Loucy (cell line): Measurements from ENCODE around the gene NELFCD.

ENCODE experiments used
- H2AFZ ChIP-seq: fragments of 200-600 bp; sonication (generic); 2 replicates; pipeline ENCODE4 v1.6.0; 2016; ENCODE audit warnings: antibody characterized with exemption, mild to moderate bottlenecking, low read length, moderate library complexity
- H3F3A ChIP-seq: fragments of 200-600 bp; 2 replicates; pipeline ENCODE4 v1.6.0; 2016; ENCODE audit warnings: antibody characterized with exemption, low read depth, mild to moderate bottlenecking
- H3K27me3 ChIP-seq: fragments of 200-600 bp; sonication (generic); 2 replicates; pipeline ENCODE4 v1.6.1; 2014; ENCODE audit warnings: low read length, mild to moderate bottlenecking; ENCODE audit not compliant: insufficient read depth, poor library complexity, severe bottlenecking
- H3K36me3 ChIP-seq: fragments of 200-600 bp; sonication (generic); 2 replicates; pipeline ENCODE4 v1.6.1; 2016; ENCODE audit warnings: low read length; ENCODE audit not compliant: insufficient read depth
- H3K4me1 ChIP-seq: fragments of 200-600 bp; sonication (generic); 2 replicates; pipeline ENCODE4 v1.5.1; 2014; ENCODE audit warnings: low read length, mild to moderate bottlenecking; ENCODE audit not compliant: insufficient read depth, poor library complexity, severe bottlenecking
- H3K4me2 ChIP-seq: fragments of 200-600 bp; sonication (generic); 2 replicates; pipeline ENCODE4 v1.6.0; 2014; ENCODE audit warnings: antibody characterized with exemption, low read length, low read depth, mild to moderate bottlenecking; ENCODE audit not compliant: poor library complexity, severe bottlenecking
- H3K4me3 ChIP-seq: fragments of 200-600 bp; sonication (generic); 2 replicates; pipeline ENCODE4 v1.5.1; 2014; ENCODE audit warnings: low read length, mild to moderate bottlenecking, mixed read lengths; ENCODE audit not compliant: poor library complexity, severe bottlenecking
- H3K79me2 ChIP-seq: fragments of 200-600 bp; sonication (generic); 2 replicates; pipeline ENCODE4 v1.6.1; 2014; ENCODE audit warnings: low read length; ENCODE audit not compliant: insufficient read depth
- H3K9ac ChIP-seq: fragments of 200-600 bp; sonication (generic); 2 replicates; pipeline ENCODE4 v1.6.0; 2014; ENCODE audit warnings: mild to moderate bottlenecking, low read depth, low read length, moderate library complexity; ENCODE audit not compliant: poor library complexity, severe bottlenecking
- H3K9me2 ChIP-seq: fragments of 200-600 bp; sonication (generic); replicated peaks from 2 replicates; pipeline ENCODE4 v1.6.1; 2016; ENCODE audit warnings: low read depth, low read length, mixed read lengths
- H3K9me3 ChIP-seq: fragments of 200-600 bp; sonication (generic); 2 replicates; pipeline ENCODE4 v1.6.1; 2014; ENCODE audit warnings: mild to moderate bottlenecking, antibody characterized with exemption, low read length, low read depth; ENCODE audit not compliant: insufficient read depth
- H4K20me1 ChIP-seq: fragments of 200-600 bp; sonication (generic); 2 replicates; pipeline ENCODE4 v1.6.0; 2014; ENCODE audit warnings: antibody characterized with exemption, low read length, mild to moderate bottlenecking; ENCODE audit not compliant: insufficient read depth, poor library complexity, severe bottlenecking
- EZH2phosphoT487 ChIP-seq: fragments of 200-600 bp; IDR thresholded peaks from 2 replicates; pipeline ENCODE4 v1.6.1; 2018; ENCODE audit warnings: antibody characterized with exemption, mild to moderate bottlenecking, moderate library complexity, borderline replicate concordance
- TF ChIP-seq, protein P1 (sequence below): fragments of 200-600 bp; sonication (generic); conservative IDR thresholded peaks from 2 replicates; pipeline ENCODE4 v1.5.1; 2014; ENCODE audit warnings: mild to moderate bottlenecking, antibody characterized with exemption, low read length

The NELFCD gene

DNA sequence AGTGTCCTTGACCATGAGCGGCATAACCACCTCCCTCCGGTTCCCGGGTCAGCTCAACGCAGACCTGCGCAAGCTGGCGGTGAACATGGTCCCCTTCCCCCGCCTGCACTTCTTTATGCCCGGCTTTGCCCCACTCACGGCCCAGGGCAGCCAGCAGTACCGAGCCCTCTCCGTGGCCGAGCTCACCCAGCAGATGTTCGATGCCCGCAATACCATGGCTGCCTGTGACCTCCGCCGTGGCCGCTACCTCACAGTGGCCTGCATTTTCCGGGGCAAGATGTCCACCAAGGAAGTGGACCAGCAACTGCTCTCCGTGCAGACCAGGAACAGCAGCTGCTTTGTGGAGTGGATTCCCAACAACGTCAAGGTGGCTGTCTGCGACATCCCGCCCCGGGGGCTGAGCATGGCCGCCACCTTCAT is 43.1 kb downstream of the NELFCD start:
- no peak for TF ChIP-seq EZH2phosphoT487
- TF ChIP-seq, protein P1, sequence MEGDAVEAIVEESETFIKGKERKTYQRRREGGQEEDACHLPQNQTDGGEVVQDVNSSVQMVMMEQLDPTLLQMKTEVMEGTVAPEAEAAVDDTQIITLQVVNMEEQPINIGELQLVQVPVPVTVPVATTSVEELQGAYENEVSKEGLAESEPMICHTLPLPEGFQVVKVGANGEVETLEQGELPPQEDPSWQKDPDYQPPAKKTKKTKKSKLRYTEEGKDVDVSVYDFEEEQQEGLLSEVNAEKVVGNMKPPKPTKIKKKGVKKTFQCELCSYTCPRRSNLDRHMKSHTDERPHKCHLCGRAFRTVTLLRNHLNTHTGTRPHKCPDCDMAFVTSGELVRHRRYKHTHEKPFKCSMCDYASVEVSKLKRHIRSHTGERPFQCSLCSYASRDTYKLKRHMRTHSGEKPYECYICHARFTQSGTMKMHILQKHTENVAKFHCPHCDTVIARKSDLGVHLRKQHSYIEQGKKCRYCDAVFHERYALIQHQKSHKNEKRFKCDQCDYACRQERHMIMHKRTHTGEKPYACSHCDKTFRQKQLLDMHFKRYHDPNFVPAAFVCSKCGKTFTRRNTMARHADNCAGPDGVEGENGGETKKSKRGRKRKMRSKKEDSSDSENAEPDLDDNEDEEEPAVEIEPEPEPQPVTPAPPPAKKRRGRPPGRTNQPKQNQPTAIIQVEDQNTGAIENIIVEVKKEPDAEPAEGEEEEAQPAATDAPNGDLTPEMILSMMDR = no peak
- no peak overlapping the region for H3K9ac ChIP-seq
- H3K79me2 ChIP-seq = peaks cover 32% of the 10 kb centered on the region
- H2AFZ ChIP-seq = no peak overlapping the region
- H3F3A ChIP-seq = no peaks in the 10 kb centered on the region
- H3K27me3 ChIP-seq = no peaks in the 10 kb centered on the region
- peaks cover 37% of the 10 kb centered on the region for H3K36me3 ChIP-seq
- no peak overlapping the region for H3K4me3 ChIP-seq
- H3K4me2 ChIP-seq = no peak overlapping the region
- peaks cover 12% of the 10 kb centered on the region for H3K4me1 ChIP-seq
- H4K20me1 ChIP-seq = peaks cover 17% of the 10 kb centered on the region
- no peaks in the 10 kb centered on the region for H3K9me2 ChIP-seq
- H3K9me3 ChIP-seq = no peaks in the 10 kb centered on the region

- H3F3A ChIP-seq = no peaks in the 10 kb centered on the region
- no peaks in the 10 kb centered on the region for H3K27me3 ChIP-seq
- H3K9me2 ChIP-seq = no peaks in the 10 kb centered on the region
- TF ChIP-seq, protein P1 = no peak
- no peak for TF ChIP-seq EZH2phosphoT487
- no peak overlapping the region for H2AFZ ChIP-seq
- no peak overlapping the region for H3K4me2 ChIP-seq
- no peaks in the 10 kb centered on the region for H3K9me3 ChIP-seq
- H3K36me3 ChIP-seq = peaks cover 46% of the 10 kb centered on the region
- H3K4me1 ChIP-seq = peaks cover 12% of the 10 kb centered on the region
- H3K79me2 ChIP-seq = peaks cover 42% of the 10 kb centered on the region
- H3K4me3 ChIP-seq = no peak overlapping the region
- H4K20me1 ChIP-seq = peaks cover 25% of the 10 kb centered on the region
- no peak overlapping the region for H3K9ac ChIP-seq
These were observed 44.0 kb downstream of the NELFCD start for GRCh38 chr20:59025086-59025485.

DNA sequence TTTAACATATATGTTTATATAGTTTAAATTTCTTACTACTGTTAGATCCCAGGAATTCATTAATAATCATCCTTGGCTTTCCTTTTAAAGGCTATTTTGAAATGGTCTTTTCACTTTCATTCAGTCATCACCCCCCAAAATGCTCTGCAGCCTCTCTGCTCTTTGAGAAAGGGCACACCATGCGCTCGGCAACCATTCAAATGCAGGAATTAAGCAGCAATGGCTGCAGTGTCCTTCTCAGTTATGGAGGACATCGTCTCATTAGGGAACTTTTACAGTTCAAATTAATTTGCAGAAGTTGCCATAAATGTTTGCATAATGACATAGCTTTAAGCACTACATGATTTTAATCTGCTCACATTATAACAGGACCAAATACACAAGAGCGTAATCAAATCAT is 44.5 kb downstream of the NELFCD start:
- Histone ChIP-seq H3K9me2 (no peaks in the 10 kb centered on the region), H3K9ac (no peak overlapping the region), H3K27me3 (no peaks in the 10 kb centered on the region), H3K79me2 (peaks cover 46% of the 10 kb centered on the region), H3K4me3 (no peak overlapping the region), H4K20me1 (peaks cover 29% of the 10 kb centered on the region), H3F3A (no peaks in the 10 kb centered on the region), H3K4me2 (no peak overlapping the region), H3K4me1 (peaks cover 14% of the 10 kb centered on the region), H2AFZ (no peak overlapping the region), H3K9me3 (no peaks in the 10 kb centered on the region), H3K36me3 (peaks cover 49% of the 10 kb centered on the region)
- TF ChIP-seq, protein P1 = no peak
- TF ChIP-seq EZH2phosphoT487 = no peak
